A549 (cell line): ENCODE data around the gene GALT. TPM values are rescaled to one million over a fixed set of nuclear protein-coding genes. Genes with fewer than 3 reads are reported as not detected.

Experiments used
- ATAC-seq, 2 experiments: fragments of 200-7000 bp in 1 of 2; fragments of >200 bp in 1 of 2; cut with Nextera tagmentation in 1 of 2; cut with Tn5 transposase in 1 of 2; 3 replicates each; pipeline versions ENCODE4 v1.8.0 to v1.9.1; 2018 to 2020; ENCODE audit warnings: mild to moderate bottlenecking in 1 of 2, moderate library complexity in 1 of 2
- CTCF ChIA-PET: fragments of 300-600 bp; sonication (Branson Sonifier 250); formaldehyde crosslinking; extraction: SDS; loops from one replicate; lab custom pipeline; 2021; ENCODE audit warnings: antibody characterized with exemption, inconsistent platforms; lab: Yijun Ruan, JAX
- POLR2A ChIA-PET: fragments of 350-600 bp; formaldehyde crosslinking; extraction: SDS; loops from one replicate; lab custom pipeline; 2021; ENCODE audit warnings: antibody characterized with exemption, inconsistent platforms; lab: Yijun Ruan, JAX
- DNase-seq, 2 experiments: peaks; one replicate each; pipeline versions ENCODE4 v3.0.0 to v3.0.0-alpha.2; 2011 to 2016; ENCODE audit warnings: low read depth in 1 of 2, low spot score in 1 of 2
- FAIRE-seq: peaks from 2 replicates; lab custom pipeline; 2011; peaks lifted over from hg19 to GRCh38; lab: Jason Lieb, UNC
- H3K27ac ChIP-seq, 2 experiments: fragments of >200 bp; sonication (Bioruptor Twin); formaldehyde crosslinking; 3 replicates each; pipeline ENCODE4 v1.5.1; 2016 to 2017
- H3K4me1 ChIP-seq: fragments of >200 bp; sonication (Bioruptor Twin); formaldehyde crosslinking; 3 replicates; pipeline ENCODE4 v1.6.1; 2016
- H3K4me2 ChIP-seq: fragments of >200 bp; sonication (Bioruptor Twin); formaldehyde crosslinking; 3 replicates; pipeline ENCODE4 v1.6.1; 2016
- H3K4me3 ChIP-seq: fragments of >200 bp; sonication (Bioruptor Twin); formaldehyde crosslinking; 3 replicates; pipeline ENCODE4 v1.5.1; 2016
- H3K9me3 ChIP-seq: fragments of >200 bp; sonication (Bioruptor Twin); formaldehyde crosslinking; 3 replicates; pipeline ENCODE4 v1.6.1; 2016
- FOSL2 ChIP-seq, 2 experiments: fragments of 450-650 bp in 1 of 2; fragments of >200 bp in 1 of 2; sonication (Bioruptor Twin) in 1 of 2; formaldehyde crosslinking; IDR thresholded peaks; 2 replicates each; pipeline versions ENCODE4 v1.5.0 to v1.6.1; 2016 to 2020; ENCODE audit warnings: mild to moderate bottlenecking in 1 of 2, moderate library complexity in 1 of 2
- HDAC2 ChIP-seq: fragments of 200-600 bp; sonication (generic); IDR thresholded peaks from 2 replicates; pipeline ENCODE4 v1.6.1; 2016
- HEYL ChIP-seq: fragments of 250-450 bp; sonication (Bioruptor Pico); IDR thresholded peaks from 2 replicates; pipeline ENCODE4 v1.8.0; 2021; ENCODE audit warnings: mild to moderate bottlenecking, moderate library complexity
- HOXB13 ChIP-seq: fragments of 250-450 bp; sonication (Bioruptor Pico); IDR thresholded peaks from 2 replicates; pipeline ENCODE4 v1.5.0; 2020; ENCODE audit warnings: low read depth, mild to moderate bottlenecking, moderate library complexity
- HOXB5 ChIP-seq: fragments of 250-450 bp; sonication (Bioruptor Pico); IDR thresholded peaks from 2 replicates; pipeline ENCODE4 v1.5.0; 2020; ENCODE audit warnings: mild to moderate bottlenecking, moderate library complexity
- JUNB ChIP-seq: fragments of >200 bp; sonication (Bioruptor Twin); formaldehyde crosslinking; IDR thresholded peaks from 2 replicates; pipeline ENCODE4 v1.6.1; 2016
- PHF8 ChIP-seq: fragments of 200-600 bp; sonication (generic); IDR thresholded peaks from 2 replicates; pipeline ENCODE4 v1.6.1; 2016; ENCODE audit warnings: low read depth, mild to moderate bottlenecking, antibody characterized with exemption, moderate library complexity, borderline replicate concordance
- POLR2A ChIP-seq: IDR thresholded peaks from 2 replicates; pipeline ENCODE4 v1.6.1; 2012; ENCODE audit warnings: mild to moderate bottlenecking, low read length
- SMC3 ChIP-seq: fragments of >200 bp; sonication (Bioruptor Twin); formaldehyde crosslinking; IDR thresholded peaks from 3 replicates; pipeline ENCODE4 v1.6.1; 2018; ENCODE audit warnings: inconsistent platforms
- ZC3H11A ChIP-seq: fragments of 450-650 bp; IDR thresholded peaks from 2 replicates; pipeline ENCODE4 v1.6.1; 2014; ENCODE audit warnings: antibody characterized with exemption, mild to moderate bottlenecking
- ZFP36 ChIP-seq: fragments of 450-650 bp; IDR thresholded peaks from 2 replicates; pipeline ENCODE4 v1.6.1; 2014; ENCODE audit warnings: borderline replicate concordance; ENCODE audit not compliant: partially characterized antibody
- WGBS: methylation state at CpG from one replicate; pipeline ENCODE4 v1.1.6; 2017; ENCODE audit errors: missing lambda C conversion rate; 5-methylcytosine and 5-hydroxymethylcytosine counted together
- polyA plus RNA-seq, 4 experiments: library from polyadenylated mRNA; depleted of rRNA in 3 of 4; stranded (reverse); fragments of >200 nt; fragmentation: RNase III in 1 of 4; extraction: RNeasy Plus Mini Kit Qiagen cat#74134 plus additional on column Dnase treatment in 1 of 4; gene quantifications; 2 replicates in 3 of 4; 3 replicates in 1 of 4; pipeline ENCODE4 v1.2.3, GENCODE V29; 2011 to 2017
- TF ChIP-seq, protein P1 (sequence below): fragments of 250-450 bp; sonication (Bioruptor Pico); IDR thresholded peaks from 2 replicates; pipeline ENCODE4 v1.5.0; 2020; ENCODE audit warnings: low read depth, mild to moderate bottlenecking, moderate library complexity
- TF ChIP-seq, protein P2 (sequence below): IDR thresholded peaks from 2 replicates; pipeline ENCODE4 v1.6.1; 2012
- TF ChIP-seq, protein P3 (sequence below): fragments of 450-650 bp; IDR thresholded peaks from 2 replicates; pipeline ENCODE4 v1.6.1; 2014; ENCODE audit warnings: antibody characterized with exemption
- TF ChIP-seq, protein P4 (sequence below): IDR thresholded peaks from 2 replicates; pipeline ENCODE4 v1.6.1; 2012
- TF ChIP-seq, protein P5 (sequence below): fragments of >200 bp; sonication (Bioruptor Twin); formaldehyde crosslinking; IDR thresholded peaks from 3 replicates; pipeline ENCODE4 v1.6.1; 2016

Gene GALT
- polyA plus RNA-seq, 2 of the 4 experiments (the other 2 are of a cell fraction), result 19.0 to 28.4 TPM

DNA sequence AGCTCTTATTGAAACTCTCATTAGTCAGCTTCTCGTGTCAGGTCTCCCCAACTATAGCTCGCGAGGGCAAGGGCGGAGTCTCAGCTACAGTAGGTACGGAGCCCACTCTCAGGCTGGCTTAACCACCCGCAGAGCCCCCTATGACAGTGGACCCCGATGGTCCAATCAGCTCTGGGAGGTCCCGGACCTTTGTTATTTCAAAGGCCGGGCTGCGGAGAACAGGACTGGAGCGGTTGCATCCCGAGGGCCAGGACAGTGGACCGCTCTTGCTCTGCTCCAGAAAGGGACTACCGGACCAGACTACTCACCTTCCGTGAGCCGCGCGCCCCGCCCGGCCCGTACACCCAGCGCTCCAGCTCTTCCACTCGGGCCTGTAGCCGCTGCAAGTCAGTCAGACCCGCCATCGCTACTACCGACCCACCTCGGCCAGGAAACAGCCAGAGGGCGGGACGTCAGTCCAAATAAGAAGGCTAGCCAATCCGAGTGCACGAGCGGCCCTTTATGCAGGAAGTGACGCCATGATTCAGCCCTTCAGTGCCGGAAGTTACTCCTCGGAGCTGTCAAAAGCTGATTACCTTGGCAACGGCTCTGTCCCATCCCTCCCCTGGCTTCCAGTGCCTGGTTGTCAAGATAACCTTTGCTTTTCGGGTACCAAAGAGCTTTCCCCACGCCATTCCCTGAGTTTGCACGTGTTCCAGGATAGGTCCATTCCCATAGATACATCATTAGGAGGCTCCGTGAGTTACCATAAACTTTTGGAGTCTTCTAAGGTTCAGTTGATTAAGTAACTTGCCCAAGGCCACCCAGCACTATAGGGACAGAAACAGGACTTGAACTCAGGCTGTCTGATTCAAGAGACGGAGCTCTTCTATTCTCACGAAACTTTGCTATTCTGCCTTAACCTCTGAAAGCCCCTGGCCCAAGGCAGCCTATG is 26.1 kb upstream of the GALT start, which contains the start of gene DCTN3:
Gene DCTN3, minus strand, starts transcription at position 435 of the 934 bp plus-strand sequence. Its CDS starts 31 bp downstream, at position 404.
- POLR2A ChIA-PET, result interaction anchor here (0.5 to 1.2 kb wide), 6 partner anchors 11 to 26 kb away, joined by 3 to 12 read pairs (median 5); partner anchors contain the start of genes GALT and SIGMAR1
- H3K4me2 ChIP-seq, result peak within 1 kb of the TSS; percentile 93
- H3K4me1 ChIP-seq, result peaks cover 6% of the 10 kb centered on the region; the same call in 2 of the 3 replicates
- 4% methylated on average over 40 of the region's 43 CpGs for WGBS
- peak; percentile 93 to 97 for DNase-seq
- no peaks in the 10 kb centered on the region for H3K9me3 ChIP-seq
- FAIRE-seq, result peak; percentile 98
- CTCF ChIA-PET, result interaction anchor here (0.6 to 7.4 kb wide), 12 partner anchors 8 to 944 kb away, joined by 3 to 118 read pairs (median 4); partner anchors contain the start of genes GALT, RPP25L and SIGMAR1
- peak; percentile 96 to 99 for ATAC-seq
- TF ChIP-seq PHF8 (0 out of 2 replicates have a peak, but pooled peaks have one; percentile 26), POLR2A (peak; percentile 30; the same call in 1 of the 2 replicates)
- TF ChIP-seq, protein P1, sequence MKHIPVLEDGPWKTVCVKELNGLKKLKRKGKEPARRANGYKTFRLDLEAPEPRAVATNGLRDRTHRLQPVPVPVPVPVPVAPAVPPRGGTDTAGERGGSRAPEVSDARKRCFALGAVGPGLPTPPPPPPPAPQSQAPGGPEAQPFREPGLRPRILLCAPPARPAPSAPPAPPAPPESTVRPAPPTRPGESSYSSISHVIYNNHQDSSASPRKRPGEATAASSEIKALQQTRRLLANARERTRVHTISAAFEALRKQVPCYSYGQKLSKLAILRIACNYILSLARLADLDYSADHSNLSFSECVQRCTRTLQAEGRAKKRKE (CRISPR knock-in tag), result no peak
- TF ChIP-seq, protein P2, sequence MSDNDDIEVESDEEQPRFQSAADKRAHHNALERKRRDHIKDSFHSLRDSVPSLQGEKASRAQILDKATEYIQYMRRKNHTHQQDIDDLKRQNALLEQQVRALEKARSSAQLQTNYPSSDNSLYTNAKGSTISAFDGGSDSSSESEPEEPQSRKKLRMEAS, result peak; percentile 42; the same call in 1 of the 2 replicates
- peak within 1 kb of the TSS; percentile 63 to 80 for H3K27ac ChIP-seq
- H3K4me3 ChIP-seq, result peak within 1 kb of the TSS; percentile 81

DNA sequence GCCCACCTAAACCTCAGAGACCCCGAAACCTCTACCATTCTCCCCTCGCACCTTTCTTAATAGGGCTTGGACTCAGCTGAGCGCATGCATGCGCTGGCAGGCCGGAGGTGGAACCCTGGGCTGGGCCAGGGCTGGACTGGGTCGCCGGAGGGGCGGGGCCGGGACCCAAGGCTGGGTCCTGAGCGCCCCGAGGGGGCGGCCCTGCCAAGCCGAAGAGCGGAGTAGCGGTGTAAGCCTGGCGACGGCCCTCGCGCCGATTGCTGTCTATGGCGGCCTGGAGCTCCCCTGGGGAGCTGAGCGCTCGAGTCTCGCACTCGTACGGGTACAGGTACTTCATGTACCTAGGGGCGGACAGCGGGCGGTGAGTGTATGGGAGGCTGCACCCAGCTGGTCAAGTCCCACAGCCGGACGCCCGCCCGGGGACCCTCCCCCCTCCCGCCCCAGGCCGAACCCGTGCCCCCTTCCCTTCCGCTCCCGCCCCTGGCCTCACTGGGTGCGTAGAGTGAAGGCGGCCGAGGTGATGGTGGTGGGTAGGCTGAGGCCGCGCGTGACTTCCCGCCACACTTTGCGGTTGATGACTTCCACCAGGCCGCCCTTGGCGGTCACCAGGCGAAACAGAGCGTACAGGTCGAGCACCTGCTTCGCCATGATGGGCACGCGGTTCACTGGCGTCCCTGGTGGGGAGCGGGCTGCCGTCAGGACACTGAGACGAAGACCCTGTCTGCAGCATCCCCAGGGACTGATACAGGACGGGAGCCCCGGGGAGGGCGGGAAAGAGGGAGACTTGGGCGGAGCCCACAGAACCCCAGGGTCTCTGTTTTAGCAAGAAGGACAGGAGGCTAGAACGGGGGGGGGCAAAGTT is 22.9 kb upstream of the GALT start:
- TF ChIP-seq POLR2A, result no peak
- no peak for TF ChIP-seq SMC3
- TF ChIP-seq, protein P2, result no peak
- no peak for DNase-seq
- Histone ChIP-seq H3K4me2 (no peak overlapping the region), H3K27ac (no peak overlapping the region), H3K4me3 (no peak overlapping the region), H3K4me1 (peaks cover 6% of the 10 kb centered on the region; the same call in 2 of the 3 replicates), H3K9me3 (no peaks in the 10 kb centered on the region)
- ChIA-PET CTCF (interaction anchor here (0.8 to 7.4 kb wide), 7 partner anchors 10 to 79 kb away, joined by 3 to 118 read pairs (median 4); partner anchors contain the start of genes RPP25L and SIGMAR1), POLR2A (interaction anchor here (0.6 kb wide), 1 partner anchor 246 kb away, joined by 4 read pairs; no protein-coding TSS in a partner anchor)
- ATAC-seq, result no peak
- 85% methylated on average over 50 of the region's 63 CpGs for WGBS
- FAIRE-seq, result no peak

DNA sequence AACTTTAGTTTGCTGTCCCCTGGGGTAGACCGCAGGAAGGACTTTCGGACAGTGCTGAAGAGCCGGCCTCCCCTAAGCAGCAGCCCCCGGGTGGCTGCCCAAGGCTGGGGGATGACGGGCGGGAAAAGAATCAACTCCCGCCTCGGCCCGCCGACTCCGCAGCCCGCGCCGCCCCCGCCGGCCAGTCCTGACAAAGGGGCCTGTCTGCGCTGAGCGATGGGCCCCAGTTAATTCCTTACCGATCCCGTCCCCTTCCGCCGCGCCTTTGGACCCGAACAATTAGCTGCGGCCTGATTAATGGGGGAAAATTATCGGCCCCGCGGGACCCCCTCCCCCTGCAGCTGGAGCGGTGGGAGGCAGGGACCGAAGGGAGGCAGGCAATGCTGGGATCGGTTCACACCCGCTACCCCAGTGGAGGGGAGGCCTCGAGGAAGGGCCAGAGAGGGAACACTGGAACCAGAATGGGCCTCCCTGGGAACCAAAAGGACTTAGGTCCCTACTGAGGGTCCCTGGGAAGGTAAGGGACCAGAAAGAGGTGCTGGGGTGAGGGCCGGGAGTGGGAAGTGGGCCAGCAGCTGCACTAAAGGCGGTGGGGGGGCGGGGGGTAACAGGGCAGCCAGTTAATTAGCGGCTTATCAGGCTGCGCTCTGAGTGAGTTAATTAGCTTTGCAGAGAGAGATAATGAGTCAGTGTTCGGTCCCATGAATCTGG is 21.8 kb upstream of the GALT start:
- WGBS, result 74% methylated on average over 37 of the region's 39 CpGs
- FAIRE-seq (no peak), DNase-seq (no peak), ATAC-seq (no peak)
- POLR2A ChIA-PET, result interaction anchor here (1.9 kb wide), 1 partner anchor 14 kb away, joined by 6 read pairs; the partner anchor contains the start of gene SIGMAR1
- CTCF ChIA-PET, result interaction anchor here (1.1 to 7.4 kb wide), 7 partner anchors 8 to 78 kb away, joined by 4 to 118 read pairs (median 11); partner anchors contain the start of genes RPP25L and SIGMAR1
- TF ChIP-seq ZFP36 (no peak), FOSL2 (IDR thresholded peaks at IDR 0.05) (no peak), FOSL2 (CRISPR knock-in tag; IDR thresholded peaks at IDR 0.05) (no peak), SMC3 (no peak), HOXB5 (CRISPR knock-in tag) (no peak), HDAC2 (no peak), JUNB (no peak), ZC3H11A (no peak), HOXB13 (CRISPR knock-in tag) (no peak), HEYL (CRISPR knock-in tag) (no peak), POLR2A (no peak)
- TF ChIP-seq, protein P3, sequence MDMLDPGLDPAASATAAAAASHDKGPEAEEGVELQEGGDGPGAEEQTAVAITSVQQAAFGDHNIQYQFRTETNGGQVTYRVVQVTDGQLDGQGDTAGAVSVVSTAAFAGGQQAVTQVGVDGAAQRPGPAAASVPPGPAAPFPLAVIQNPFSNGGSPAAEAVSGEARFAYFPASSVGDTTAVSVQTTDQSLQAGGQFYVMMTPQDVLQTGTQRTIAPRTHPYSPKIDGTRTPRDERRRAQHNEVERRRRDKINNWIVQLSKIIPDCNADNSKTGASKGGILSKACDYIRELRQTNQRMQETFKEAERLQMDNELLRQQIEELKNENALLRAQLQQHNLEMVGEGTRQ, result no peak
- TF ChIP-seq, protein P4, sequence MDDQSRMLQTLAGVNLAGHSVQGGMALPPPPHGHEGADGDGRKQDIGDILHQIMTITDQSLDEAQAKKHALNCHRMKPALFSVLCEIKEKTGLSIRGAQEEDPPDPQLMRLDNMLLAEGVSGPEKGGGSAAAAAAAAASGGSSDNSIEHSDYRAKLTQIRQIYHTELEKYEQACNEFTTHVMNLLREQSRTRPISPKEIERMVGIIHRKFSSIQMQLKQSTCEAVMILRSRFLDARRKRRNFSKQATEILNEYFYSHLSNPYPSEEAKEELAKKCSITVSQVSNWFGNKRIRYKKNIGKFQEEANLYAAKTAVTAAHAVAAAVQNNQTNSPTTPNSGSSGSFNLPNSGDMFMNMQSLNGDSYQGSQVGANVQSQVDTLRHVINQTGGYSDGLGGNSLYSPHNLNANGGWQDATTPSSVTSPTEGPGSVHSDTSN, result no peak
- TF ChIP-seq, protein P5, sequence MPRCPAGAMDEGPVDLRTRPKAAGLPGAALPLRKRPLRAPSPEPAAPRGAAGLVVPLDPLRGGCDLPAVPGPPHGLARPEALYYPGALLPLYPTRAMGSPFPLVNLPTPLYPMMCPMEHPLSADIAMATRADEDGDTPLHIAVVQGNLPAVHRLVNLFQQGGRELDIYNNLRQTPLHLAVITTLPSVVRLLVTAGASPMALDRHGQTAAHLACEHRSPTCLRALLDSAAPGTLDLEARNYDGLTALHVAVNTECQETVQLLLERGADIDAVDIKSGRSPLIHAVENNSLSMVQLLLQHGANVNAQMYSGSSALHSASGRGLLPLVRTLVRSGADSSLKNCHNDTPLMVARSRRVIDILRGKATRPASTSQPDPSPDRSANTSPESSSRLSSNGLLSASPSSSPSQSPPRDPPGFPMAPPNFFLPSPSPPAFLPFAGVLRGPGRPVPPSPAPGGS, result no peak
- Histone ChIP-seq H3K9me3 (no peaks in the 10 kb centered on the region), H3K27ac (no peak overlapping the region), H3K4me1 (peaks cover 6% of the 10 kb centered on the region; the same call in 1 of the 3 replicates), H3K4me2 (no peak overlapping the region), H3K4me3 (no peak overlapping the region)
